ENCODE data around the gene OR3A1.
"Not testable (repeated sequence)": the region's sequence is repeated elsewhere in the genome, so short reads cannot be mapped to it uniquely, and the experiment has no call there.

OR3A1 gene, protein sequence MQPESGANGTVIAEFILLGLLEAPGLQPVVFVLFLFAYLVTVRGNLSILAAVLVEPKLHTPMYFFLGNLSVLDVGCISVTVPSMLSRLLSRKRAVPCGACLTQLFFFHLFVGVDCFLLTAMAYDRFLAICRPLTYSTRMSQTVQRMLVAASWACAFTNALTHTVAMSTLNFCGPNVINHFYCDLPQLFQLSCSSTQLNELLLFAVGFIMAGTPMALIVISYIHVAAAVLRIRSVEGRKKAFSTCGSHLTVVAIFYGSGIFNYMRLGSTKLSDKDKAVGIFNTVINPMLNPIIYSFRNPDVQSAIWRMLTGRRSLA

DNA sequence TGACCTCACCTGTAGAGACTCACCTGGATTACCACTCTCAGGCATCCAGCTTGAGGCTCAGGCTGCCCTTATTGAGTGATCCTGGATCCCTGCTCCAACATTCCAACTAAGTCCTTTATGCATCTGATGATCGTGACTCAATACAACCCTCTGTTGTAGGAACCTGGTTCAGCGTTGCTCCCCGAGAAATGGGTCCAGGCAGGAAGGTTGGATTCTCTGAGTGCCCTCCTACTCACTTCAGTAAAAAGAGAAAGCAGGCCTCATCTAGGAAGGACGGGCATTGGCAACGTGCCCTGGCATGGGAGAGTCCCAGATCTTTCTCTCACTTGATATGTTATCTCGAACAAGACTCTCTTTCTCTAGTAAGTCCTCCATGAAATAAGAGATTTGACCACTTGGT is at the start of gene OR3A1:
Gene OR3A1, minus strand, starts transcription at position 101 of the 400 bp plus-strand sequence. CDS start 5,778 bp downstream, outside the sequence.
- DNase-seq (ENCODE audit: low spot score): no peak

DNA sequence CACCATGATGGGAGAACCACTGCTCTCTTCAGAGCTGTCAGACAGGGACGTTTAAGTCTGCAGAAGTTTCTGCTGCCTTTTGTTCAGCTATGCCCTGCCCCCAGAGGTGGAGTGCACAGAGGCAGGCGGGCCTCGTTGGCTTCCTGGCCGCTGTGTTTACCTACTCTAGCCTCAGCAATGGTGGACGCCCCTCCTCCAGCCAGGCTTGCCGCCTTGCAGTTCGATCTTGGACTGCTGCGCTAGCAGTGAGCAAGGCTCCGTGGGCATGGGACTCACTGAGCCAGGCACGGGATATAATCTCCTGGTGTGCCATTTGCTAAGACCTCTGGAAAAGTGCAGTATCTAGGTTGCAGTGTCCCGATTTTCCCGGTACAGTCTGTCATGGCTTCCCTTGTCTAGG is 44.6 kb upstream of the OR3A1 start:
- not testable (repeated sequence) for DNase-seq (ENCODE audit: low spot score)

DNA sequence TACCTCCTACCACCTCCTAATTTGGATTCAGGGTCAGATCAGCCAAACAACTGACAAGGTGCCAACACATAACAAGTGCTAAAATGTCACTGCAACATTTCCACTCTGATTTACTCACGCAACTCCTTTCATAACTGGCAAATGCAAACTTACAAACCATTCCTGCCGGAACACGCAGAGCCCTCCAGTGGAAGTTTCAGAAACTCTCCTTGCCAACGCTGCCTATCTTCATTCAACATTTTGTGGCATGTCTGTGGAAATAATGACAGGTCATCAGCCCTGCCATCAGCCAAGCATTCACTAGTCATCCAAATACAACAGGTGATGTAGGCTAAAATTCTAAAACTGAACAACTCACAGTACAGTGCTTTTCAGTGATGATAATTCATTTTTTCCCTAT is 37.7 kb upstream of the OR3A1 start:
- no peak for DNase-seq (ENCODE audit: low spot score)

DNA sequence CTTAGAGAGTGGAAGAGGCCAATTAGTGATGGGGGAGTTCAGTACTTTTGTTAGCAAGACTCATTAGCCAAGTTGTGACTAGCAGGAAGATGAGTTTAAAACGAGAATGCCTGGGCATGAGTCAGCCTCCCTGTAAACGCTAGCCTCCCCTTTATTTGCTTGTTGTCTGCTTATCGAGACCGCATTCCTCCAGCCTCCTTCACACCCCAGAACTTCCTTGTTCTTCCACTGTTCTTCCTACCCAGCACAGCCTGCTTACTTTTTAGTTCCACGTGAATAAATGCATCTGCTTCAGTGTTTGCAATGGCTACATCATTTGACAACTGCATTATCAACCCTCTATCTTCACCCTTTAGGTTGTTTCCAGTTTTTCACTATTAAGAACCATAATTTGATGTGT is 20.2 kb upstream of the OR3A1 start:
- no peak for DNase-seq (ENCODE audit: low spot score)

DNA sequence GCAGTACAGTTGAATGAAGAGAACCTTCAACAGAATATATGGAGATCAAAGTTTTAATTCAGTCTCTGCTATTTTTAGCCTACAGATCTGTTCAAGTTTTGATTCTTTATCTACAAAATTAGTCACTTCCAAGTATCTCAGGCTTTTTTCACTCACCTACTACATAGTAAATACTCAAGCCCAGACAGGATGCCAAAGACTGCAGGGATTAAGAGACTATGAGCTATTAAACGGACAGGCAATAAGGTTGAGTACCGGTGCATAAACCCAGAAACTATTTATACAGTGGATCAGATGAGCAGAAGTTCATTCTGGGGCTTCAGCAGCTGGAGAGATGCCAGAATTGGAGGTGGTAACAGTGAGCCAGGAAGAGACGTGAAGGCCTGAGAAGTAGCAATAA is 18.7 kb upstream of the OR3A1 start:
- DNase-seq (ENCODE audit: low spot score): no peak

DNA sequence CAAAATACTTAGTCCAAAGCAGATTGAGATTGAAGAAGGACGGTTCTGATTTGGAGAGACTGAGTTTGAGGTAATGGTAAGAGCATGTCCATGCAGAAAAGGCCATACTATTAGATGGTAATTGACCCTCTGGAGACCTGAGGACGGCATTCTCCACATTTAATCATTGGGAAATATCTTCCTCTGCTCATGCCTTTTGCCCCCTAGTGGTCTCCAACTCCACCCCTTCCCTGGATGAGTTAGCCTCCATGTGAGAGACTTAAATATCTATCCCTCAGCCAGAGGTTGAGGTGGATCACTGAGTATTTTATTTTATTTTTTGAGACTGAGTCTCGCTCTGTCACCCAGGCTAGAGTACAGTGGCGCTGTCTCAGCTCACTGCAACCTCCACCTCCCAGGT is 10.4 kb upstream of the OR3A1 start:
- no peak for DNase-seq (ENCODE audit: low spot score)

DNA sequence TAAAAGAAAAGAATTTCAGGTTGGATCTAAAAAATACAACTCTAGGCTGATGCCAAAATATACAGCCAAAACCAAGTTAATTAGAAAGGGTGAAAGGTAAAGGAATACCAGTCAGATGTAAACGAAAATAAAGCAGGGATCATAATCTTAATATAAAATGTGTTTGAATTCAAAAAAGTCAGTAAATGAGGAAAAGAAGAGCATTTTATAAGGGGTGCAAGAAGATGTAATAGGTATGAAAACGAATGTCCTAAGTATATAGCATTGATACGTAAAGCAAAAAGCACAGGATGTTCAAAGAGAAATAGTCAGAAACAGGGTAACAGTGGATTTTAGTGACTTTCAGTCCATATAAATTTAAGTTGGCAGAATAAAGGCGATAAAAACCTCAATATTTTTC is 2.5 kb downstream of the OR3A1 start:
- DNase-seq (ENCODE audit: low spot score): no peak

DNA sequence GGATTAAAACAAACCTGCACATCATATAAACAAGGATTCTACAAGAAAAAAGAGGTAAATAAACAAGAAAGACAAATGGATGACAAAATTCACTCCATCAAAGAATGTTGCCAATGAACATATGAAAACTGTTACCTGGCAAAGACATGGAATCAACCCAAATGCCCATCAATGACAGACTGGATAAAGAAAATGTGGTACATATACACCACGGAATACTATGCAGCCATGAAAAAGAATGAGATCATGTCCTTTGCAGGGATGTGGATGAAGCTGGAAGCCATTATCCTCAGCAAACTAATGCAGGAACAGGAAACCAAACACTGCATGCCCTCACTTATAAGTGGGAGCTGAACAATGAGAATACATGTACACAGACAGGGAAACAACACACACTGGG is 4.6 kb downstream of the OR3A1 start:
- not testable (repeated sequence) for DNase-seq (ENCODE audit: low spot score)

DNA sequence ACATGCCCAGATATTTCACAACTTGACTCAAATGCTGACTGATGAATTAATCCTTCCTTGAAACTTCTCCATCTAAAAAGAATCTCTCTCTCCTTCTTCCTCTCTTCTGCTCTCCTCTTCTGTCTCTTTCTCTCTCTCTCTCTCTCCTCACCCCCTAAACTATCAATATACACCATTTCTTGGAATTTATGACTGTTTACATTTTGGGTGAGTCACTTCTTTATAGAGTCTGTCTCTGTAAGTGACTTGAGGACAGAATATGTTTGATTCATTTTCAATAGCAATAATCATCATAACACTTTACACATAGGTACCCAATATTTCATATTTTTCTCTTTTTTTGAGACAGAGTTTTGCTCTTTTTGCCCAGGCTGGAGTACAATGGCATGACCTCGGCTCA is 15.3 kb downstream of the OR3A1 start:
- no peak for DNase-seq (ENCODE audit: low spot score)

DNA sequence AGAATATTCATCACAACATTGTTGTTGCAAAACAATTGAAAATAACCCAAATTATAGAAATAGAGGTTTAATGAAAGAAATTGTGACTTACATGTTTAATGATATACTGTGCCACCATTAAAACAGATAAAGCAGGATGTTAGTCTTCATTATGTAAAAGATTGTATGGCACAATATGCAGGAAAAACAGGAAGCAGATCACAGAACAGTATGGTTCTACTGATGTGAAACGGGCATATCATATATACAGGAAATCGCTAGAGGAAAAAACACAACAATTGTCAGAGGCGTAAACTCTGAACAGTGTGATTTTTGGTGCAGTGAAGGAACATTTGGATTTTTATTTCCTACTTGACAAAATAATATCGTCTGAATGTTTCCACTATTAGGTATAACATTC is 22.0 kb downstream of the OR3A1 start:
- no peak for DNase-seq (ENCODE audit: low spot score)

DNA sequence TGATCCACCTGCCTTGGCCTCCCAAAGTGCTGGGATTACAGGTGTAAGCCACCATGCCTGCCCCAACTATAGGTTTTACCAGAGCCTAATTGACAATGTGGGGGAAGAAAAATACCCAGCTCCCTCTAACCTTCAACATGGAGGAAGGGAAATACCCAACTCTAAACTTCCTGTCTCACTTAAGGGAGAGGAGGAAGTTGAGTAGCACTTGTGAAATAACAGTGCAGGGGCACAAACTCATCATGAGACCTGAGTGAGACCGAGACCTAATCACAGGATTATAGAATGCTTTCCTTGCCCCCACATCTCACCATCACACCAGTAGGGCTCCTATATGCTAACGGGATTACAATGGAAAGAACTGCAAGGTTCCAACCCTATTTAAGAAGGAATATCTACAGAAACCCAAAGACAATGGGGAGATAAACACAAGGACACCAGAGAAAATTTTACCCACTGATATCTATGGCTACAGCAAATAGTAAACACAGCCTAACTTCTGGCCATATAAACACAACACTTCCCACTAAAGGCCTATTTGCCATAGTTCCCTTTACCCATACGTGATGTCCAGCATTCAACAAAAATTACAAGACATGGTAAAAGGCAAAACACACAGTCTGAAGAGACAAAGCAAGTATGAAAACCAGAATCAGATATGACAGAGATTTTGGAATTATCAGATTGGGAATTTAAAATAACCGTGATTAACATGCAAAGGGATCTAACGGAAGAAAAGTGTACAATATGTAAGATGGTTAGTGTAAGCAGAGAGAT is 26.9 kb downstream of the OR3A1 start:
- DNase-seq (ENCODE audit: low spot score): no peak

DNA sequence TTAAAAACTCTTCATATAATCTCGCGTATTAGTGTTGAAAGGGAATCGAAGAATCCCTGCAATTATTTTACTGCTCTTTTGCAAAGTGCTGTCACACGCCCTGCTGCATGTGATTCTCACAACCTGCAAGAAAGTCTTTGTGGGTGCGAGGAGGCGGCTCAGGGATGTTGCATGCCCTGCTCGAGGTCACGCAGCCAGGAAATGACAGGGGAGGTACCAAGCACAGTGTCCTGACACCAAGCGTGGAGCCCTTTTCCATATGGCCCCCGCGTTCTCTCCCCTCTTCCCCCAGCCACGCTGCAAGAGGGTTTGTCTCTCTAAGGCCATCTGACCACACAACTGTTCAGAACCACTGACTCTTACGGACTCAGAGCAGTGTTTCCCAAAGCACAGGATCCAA is 37.6 kb downstream of the OR3A1 start:
- DNase-seq (ENCODE audit: low spot score): no peak

DNA sequence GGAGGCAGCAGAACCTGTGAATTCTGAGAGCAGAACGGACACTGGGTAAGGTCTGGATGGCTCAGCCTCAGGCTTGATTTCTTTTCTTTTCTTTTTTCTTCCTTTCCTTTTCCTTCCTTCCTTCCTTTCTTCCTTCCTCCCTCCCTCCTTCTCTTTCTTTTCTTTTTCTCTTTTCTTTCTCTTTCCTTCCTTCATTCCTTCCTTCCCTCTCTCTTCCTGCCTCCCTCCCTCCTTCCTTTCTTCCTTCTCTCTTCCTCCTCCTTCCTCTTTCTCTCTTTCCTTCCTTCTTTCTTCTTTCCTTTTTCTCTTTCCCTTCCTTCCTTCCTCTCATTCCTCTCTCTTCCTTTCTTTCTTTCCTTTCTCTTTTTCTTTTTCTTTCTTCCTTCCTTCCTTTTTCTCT is 38.0 kb downstream of the OR3A1 start:
- DNase-seq (ENCODE audit: low spot score): no peak

DNA sequence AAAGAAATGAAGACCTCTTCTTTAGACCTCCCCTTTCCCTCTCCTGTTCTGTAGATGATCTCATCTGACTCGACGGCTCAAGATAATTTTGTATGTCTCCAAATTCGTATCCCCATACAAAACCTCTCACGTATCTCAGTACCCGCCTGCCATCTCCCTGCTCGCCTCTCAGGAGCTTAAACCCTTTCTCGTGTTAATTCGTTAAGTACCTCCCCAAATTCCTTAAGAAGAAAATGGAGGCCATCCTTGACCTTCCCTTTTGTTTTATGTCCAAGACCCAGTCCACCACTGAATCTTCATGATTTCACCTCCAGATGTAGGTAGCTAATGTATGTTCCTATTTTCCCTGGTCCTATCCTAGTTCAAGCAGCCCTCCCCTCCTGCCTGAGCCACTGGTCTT is 41.6 kb downstream of the OR3A1 start:
- DNase-seq (ENCODE audit: low spot score): no peak

DNA sequence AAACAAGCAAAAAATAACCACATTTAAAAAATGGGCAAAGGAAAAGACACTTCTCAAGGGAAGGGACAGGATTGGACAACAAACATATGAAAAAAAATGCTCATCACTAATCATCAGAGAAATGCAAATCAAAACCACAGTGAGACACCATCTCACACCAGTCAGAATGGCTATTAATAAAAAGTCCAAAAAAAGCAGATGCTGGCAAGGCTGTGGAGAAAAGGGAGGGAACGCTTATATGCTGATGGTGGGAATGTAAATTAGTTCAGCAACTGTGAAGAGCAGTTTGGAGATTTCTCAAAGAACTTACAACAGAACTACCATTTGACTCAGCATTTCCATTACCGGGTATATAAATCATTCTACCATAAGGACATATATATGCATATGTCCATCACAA is 49.1 kb downstream of the OR3A1 start:
- not testable (repeated sequence) for DNase-seq (ENCODE audit: low spot score)

DNA sequence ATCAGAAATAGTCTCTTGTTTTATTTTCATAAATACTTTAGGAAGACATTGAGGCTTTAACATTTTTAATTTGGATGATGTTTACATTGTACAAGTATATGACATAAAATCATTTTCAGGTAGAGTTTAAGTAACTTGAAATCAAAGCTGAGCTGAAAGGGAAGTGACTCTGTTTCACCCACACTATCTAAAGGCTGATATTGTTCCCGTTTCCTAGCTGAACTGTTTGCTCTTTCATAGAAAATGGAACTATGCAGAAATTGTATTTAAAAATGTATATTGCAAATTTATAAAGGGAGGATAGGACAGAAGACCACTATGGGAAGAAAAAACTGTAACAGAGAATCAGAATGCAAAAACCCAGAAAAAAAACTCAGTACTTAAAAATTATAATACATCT is 53.3 kb downstream of the OR3A1 start:
- not testable (repeated sequence) for DNase-seq (ENCODE audit: low spot score)

DNA sequence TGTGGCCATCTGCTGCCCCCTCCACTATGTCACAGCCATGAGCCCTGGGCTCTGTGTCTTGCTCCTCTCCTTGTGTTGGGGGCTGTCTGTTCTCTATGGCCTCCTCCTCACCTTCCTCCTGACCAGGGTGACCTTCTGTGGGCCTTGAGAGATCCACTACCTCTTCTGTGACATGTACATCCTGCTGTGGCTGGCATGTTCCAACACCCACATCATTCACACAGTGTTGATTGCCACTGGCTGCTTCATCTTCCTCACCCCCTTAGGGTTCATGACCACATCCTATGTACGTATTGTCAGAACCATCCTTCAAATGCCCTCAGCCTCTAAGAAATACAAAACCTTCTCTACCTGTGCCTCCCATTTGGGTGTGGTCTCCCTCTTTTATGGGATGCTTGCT is 57.1 kb downstream of the OR3A1 start:
- not testable (repeated sequence) for DNase-seq (ENCODE audit: low spot score)

Measured in germinal center (tissue), 1 donor.